Activated CD8-positive, alpha-beta memory T cell treated with anti-CD3 and anti-CD28 coated beads, Interleukin-2, amount 50 U/mL, for 48 hours (primary cell): ENCODE data around the gene GNL3.

Experiments
- DNase-seq: peaks from one replicate; pipeline ENCODE4 v3.0.0-alpha.2; 2020

The GNL3 gene

DNA sequence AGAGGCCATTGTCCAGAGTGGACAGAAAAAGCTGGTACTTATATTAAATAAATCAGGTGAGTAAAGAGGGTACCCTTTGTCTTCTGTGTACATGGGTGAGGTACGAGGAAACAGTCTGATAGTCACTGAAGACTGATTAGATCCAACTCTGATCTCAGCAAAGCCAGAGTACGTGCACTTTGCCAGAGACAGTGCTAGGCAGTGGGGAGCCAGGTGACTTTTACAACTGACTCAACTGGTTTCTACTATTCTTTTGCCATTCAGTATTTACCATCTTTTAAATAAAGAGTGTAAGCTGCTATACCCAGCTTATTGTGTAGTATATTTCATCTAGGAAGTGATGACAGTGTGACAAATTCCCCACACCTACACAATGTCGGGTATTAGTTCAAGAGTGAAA, 3.3 kb downstream of the GNL3 start:
- no peak for DNase-seq

GRCh38 chr3:52690560-52690959, 4.7 kb downstream of the GNL3 start:
- DNase-seq, result no peak

DNA sequence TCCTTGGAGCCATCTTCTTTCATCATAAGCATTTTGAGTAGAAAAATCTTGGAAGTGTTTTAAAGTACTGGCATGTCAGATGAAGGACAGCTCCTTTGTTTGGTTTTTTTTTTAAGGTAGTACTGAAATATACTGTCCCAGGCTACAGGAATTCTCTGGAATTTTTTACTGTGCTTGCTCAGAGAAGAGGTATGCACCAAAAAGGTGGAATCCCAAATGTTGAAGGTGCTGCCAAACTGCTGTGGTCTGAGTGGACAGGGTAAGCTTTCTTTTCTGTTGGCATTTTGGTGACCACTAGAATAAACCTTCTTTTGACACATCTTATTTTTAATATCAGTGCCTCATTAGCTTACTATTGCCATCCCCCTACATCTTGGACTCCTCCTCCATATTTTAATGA, 7.2 kb downstream of the GNL3 start:
- no peak for DNase-seq

- no peak for DNase-seq
Observed at GRCh38 chr3:52694528-52695189, 8.8 kb downstream of the GNL3 start.

DNA sequence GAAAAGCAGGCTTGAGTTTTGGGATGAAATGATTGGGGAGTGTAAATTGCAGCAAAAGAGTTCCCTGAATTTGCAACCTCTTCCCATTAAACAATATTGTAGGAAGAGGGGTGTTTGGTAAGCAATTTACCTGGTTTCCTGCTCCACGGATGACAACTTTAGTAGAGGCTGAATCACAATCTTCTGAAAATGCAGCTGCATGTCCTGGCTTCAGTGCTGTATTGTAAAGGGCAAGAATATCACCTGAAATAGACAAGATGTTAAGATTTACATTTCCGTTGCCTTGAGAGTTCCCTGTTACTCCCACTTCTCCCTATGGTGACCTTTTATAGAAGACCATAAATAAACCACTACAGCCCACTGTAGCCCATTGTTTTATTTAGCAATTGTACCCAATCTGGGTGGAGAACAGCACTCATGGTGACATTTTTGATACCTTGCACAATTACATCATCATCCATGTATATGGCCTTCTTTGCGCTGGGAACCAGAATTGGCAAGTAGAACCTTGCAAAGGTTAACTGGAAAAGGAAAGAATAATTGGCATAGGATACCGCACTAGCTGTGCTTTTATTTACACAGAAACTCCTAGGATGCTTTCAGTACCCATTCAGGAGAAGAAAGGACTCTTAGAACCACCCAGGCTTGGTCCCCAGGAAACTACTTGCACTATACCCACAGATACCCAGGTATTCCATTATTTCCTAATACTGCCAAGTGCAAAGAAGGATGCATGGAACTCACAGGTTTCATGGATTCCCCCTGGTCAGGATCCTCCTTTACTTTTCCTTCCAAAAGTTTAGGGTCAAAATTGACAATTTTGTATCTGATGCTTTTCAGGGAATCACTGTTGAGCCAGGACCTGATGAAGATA, 10.2 kb downstream of the GNL3 start:
- no peak for DNase-seq

DNA sequence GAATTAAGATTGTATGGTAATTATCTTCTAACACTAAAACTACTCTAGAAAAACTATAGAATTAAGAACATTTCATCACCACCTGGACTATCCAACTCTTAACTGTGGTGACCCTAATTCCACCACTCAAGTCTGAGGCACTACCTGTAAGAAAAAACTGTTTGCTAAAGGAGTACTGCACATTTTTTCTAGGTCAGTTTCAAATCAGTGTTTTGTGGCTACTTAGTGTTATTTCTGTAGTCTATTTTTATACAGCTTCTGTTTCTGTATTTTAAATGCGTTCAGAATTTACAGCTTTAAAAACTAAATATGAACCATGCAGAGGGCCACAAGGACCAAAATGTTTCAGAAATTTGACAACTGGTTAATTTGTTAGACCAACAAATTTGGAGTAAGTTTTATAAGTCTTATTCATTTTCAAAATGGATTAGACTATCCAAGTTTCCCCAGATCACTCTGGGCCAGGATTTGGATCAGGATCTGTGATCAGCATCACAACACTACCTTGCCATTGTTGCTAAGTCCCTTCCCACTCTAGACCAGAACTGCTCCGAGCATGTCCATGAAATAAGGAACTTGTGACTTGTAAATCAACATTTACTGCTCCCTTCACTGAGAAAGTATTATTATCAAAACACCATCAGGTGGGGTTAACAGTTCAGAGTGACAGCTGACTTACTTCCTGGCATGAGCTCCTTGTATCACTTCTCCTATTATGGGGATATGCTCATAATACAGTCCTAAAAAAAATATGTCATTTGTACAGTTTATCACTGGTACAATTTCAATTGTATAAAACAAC, 11.2 kb downstream of the GNL3 start:
- DNase-seq, result no peak

GRCh38 chr3:52697632-52697965, 11.8 kb downstream of the GNL3 start:
- no peak for DNase-seq

DNA sequence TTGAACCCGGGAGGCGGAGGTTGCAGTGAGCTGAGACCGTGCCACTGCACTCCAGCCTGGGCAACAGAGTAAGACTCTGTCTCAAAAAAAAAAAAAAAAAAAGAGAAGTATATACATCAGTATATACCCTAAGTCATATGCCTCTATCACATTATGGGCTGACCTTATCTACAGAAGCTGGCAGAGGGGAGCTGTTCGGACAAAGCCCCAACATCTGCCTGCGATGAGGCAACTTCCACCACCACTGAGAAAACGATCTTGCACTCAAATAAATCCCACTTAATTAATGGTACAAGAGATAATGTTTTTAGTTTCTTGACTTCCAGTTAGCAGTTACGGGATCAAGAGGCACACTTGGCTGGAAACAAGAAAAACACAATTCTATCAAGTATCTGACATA, 17.5 kb downstream of the GNL3 start:
- no peak for DNase-seq

- peak; percentile 58 for DNase-seq
Observed at GRCh38 chr3:52704611-52705437, 19.0 kb downstream of the GNL3 start.

- DNase-seq, result no peak
Observed at GRCh38 chr3:52705438-52705687, 19.5 kb downstream of the GNL3 start.

DNA sequence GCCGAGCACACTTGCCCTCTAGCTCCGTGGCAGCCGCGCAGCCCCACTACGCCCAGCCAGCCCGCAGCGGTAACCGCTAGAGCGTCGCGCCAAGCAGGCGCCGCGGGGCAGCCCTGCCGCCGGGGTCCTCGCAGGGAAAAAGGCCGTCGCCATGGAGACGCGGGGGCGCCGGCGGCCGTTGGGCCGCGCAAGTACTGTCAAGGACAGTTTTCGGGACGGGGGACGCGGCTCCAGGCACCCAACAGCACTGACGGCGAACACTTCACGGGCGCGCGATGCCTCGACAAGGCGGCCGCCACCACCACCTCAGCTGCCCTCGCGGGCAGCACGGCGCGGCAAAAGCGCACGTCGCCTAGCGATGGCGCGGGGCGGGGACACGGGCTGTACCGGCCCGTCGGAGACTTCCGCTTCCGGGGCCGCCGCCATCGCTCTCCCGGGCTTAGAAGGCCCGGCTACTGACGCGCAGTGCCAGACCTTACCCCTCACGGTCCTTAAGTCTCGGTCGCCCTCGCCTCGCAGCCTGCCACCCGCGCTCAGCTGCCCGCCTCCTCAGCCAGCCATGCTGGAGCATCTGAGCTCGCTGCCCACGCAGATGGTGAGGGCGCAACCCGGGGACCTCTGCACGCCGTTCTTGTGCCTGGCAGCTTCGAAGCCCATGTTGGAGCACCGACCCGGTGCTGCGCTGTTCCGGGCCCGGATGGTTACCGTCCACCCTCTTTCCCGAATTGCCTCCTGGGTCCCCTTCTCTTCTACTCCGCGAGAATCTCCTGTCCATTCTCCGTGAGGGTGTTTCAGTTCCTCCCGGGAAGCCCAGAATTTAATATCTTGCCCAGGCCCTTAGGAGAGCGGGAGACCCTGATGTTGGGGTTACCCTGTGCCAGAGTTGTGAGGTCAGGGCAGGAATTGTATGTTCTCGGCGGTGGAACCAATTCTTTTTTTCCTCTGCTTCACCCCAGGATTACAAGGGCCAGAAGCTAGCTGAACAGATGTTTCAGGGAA, 20.2 kb downstream of the GNL3 start, which contains the start of the genes GLT8D1 and SPCS1:
Gene GLT8D1 (minus strand): TSS at position 104 of the 999 bp plus-strand sequence. CDS start 5,331 bp downstream, outside the sequence.
Gene SPCS1 (plus strand): TSS at position 419 of the 999 bp plus-strand sequence. CDS start 141 bp downstream, at position 560.
- peak; percentile 93 for DNase-seq

DNA sequence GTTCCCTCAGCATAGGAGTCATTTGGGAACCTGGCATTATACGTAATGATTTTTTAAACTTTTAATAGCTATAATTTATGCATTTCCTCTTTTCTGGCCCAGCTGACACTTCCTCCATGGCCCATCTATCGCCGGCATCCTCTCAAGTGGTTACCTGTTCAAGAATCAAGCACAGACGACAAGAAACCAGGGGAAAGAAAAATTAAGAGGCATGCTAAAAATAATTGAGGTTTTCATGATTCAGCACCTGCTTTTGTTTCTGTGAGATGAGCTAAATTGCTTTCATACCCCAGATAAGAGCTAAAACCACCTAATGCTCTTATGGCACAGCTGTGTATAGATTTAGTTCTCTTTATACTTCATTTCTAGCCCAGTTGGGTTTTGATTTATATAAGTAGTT, 21.8 kb downstream of the GNL3 start:
- DNase-seq, result no peak

DNA sequence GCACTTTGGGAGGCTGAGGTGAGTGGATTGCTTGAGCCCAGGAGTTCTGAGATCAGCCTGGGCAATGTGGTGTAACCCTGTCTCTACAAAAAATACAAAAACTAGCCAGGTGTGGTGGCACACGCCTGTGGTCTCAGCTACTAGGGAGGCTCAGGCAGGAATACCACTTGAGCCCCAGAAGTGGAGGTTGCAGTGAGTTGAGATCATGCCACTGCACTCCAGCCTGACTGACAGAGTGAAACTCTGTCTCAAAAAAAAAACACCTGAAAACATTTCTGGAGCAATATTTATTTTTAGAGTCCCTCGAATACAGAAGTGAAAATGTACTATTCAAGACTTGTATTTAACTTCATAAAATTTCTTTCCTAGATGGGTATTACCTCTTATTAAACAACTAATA, 24.7 kb downstream of the GNL3 start:
- no peak for DNase-seq

DNA sequence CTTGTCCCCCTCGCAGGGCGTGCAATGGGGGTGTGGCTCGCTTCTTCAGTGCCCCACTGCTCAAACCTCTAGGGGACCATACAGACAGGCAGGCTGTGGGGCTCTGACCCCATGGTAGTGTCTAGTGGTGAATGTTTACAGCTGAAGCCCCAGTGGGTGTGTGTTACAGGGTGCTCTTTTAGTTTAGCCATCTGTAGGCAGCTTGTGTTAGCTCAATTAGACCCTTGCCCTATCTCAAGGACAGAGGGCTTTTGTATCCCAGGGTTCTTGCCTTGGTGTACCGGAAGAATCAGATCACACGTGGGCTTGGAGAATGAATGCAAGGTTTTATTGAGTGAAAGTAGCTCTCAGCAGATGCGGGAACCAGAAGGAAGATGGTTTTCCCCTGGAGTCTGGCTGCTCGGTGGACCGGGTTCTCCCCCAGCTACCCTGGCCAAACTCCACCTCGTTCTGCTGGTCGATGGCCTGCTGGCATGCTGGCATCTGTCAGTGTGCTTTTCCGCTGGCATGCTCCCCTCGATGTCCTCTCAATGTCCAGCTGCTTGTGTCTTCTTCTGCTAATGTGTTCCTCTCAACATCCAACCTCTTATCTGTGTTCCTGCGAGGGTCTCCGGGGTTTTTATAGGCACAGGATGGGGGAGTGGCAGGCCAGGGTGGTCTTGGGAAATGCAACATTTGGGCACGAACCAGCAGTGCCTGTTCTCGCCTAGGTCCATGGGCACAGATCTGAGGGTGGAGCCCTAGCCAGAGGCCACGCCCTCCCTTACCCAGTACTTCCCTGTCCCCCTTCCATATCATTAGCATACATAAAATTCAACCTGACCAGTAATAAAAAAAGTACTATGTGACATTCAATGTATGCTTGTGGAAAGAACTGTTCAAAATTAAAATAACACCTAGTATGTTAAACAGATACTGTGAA, 26.7 kb downstream of the GNL3 start:
- no peak for DNase-seq

GRCh38 chr3:52714335-52715302, 28.8 kb downstream of the GNL3 start:
- no peak for DNase-seq

GRCh38 chr3:52715714-52716305, 30.0 kb downstream of the GNL3 start:
- no peak for DNase-seq

- no peak for DNase-seq
Observed at GRCh38 chr3:52719618-52720017, 33.8 kb downstream of the GNL3 start.

DNA sequence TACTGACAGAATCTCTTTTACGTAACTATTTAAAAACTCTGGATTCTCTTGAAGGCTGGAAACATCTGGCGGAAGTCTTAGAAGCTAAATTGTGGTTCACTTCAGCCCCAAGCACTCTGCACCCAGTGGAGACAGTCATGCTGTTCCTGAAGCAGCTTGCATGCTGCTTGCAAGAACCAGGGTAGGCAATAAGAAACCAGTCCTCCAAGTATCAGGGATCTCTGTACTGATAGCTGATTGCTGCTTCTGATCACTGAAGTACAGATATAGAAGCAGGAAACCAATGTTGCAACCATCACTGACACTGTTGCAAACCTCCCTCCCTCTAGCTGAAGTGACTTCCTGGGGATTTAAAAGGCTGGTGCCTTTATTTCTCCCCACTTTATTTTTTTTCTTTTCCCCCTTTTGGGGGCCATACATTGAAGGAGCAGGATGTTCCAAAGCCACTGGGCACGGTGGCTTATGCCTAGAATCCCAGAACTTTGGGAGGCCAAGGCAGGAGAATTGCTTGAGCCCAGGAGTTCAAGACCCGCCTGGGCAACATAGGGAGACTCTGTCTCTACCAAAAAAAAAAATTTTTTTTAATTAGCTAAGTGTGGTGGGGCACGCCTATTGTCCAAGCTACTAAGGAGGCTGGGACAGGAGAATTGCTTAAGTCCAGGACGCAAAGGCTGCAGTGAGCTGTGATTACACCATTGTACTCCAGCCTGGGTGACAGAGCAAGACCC, 35.3 kb downstream of the GNL3 start:
- no peak for DNase-seq
